NCI-H226 (cell line): Measurements from ENCODE around the gene B4GALNT4.
"Not testable (repeated sequence)": the region's sequence is repeated elsewhere in the genome, so short reads cannot be mapped to it uniquely, and the experiment has no call there.

Experiments used
- DNase-seq: peaks from one replicate; pipeline ENCODE4 v3.0.0-alpha.2; 2015

Gene B4GALNT4

GRCh38 chr11:369336-370018, at the start of gene B4GALNT4:
TSS of gene B4GALNT4 (plus strand) at chr11:369499. CDS start at chr11:369804, 305 bp downstream.
- peak; percentile 33 for DNase-seq

- not testable (repeated sequence) for DNase-seq
Measured at GRCh38 chr11:319888-320273, 49.4 kb upstream of the B4GALNT4 start.

- DNase-seq, result no peak
Measured at GRCh38 chr11:324156-324555, 45.1 kb upstream of the B4GALNT4 start.

- DNase-seq, result not testable (repeated sequence)
Measured at GRCh38 chr11:324593-325517, 44.4 kb upstream of the B4GALNT4 start.

GRCh38 chr11:325796-326591, 43.3 kb upstream of the B4GALNT4 start:
- no peak for DNase-seq

GRCh38 chr11:326592-326841, 42.8 kb upstream of the B4GALNT4 start:
- DNase-seq, result no peak

GRCh38 chr11:326842-327580, 42.3 kb upstream of the B4GALNT4 start:
- DNase-seq, result no peak

- DNase-seq, result no peak
Measured at GRCh38 chr11:327581-327923, 41.7 kb upstream of the B4GALNT4 start.

GRCh38 chr11:328012-328411, 41.3 kb upstream of the B4GALNT4 start:
- no peak for DNase-seq

- DNase-seq, result not testable (repeated sequence)
Measured at GRCh38 chr11:328516-329100, 40.7 kb upstream of the B4GALNT4 start.

- no peak for DNase-seq
Measured at GRCh38 chr11:329886-330253, 39.4 kb upstream of the B4GALNT4 start.

GRCh38 chr11:330307-330693, 39.0 kb upstream of the B4GALNT4 start:
- DNase-seq, result no peak

GRCh38 chr11:330694-331357, 38.5 kb upstream of the B4GALNT4 start:
- no peak for DNase-seq

- DNase-seq, result no peak
Measured at GRCh38 chr11:331358-332060, 37.8 kb upstream of the B4GALNT4 start.

GRCh38 chr11:332651-333480, 36.4 kb upstream of the B4GALNT4 start:
- DNase-seq, result no peak

- not testable (repeated sequence) for DNase-seq
Measured at GRCh38 chr11:333616-334263, 35.6 kb upstream of the B4GALNT4 start.

GRCh38 chr11:334264-334994, 34.9 kb upstream of the B4GALNT4 start:
- no peak for DNase-seq

- DNase-seq, result no peak
Measured at GRCh38 chr11:335779-336658, 33.3 kb upstream of the B4GALNT4 start.
